Activated naive CD4-positive, alpha-beta T cell treated with anti-CD3 and anti-CD28 coated beads for 36 hours (primary cell): ENCODE data around the gene WNT3. TPM values are rescaled to one million over a fixed set of nuclear protein-coding genes. Genes with fewer than 3 reads are reported as not detected.

Experiments used
- CTCF ChIA-PET: fragments of 350-600 bp; sonication (Branson Sonifier 250); formaldehyde crosslinking; loops from one replicate; lab custom pipeline; 2021; ENCODE audit warnings: antibody characterized with exemption; lab: Charles Lee
- DNase-seq: peaks from one replicate; pipeline ENCODE4 v3.0.0-alpha.2; 2020
- H3K27ac Mint-ChIP-seq: one replicate; pipeline ENCODE4 v1.8.0; 2021; ENCODE audit warnings: mild to moderate bottlenecking, mixed read lengths
- H3K27me3 Mint-ChIP-seq: one replicate; pipeline ENCODE4 v1.8.0; 2021; ENCODE audit warnings: low read depth, mixed read lengths
- H3K36me3 Mint-ChIP-seq: one replicate; pipeline ENCODE4 v1.8.0; 2021; ENCODE audit warnings: low read depth, mixed read lengths
- H3K4me1 Mint-ChIP-seq: one replicate; pipeline ENCODE4 v1.8.0; 2021; ENCODE audit warnings: low read depth, mixed read lengths
- H3K4me3 Mint-ChIP-seq: one replicate; pipeline ENCODE4 v1.8.0; 2021; ENCODE audit warnings: mild to moderate bottlenecking, moderate library complexity, mixed read lengths
- H3K9me3 Mint-ChIP-seq: one replicate; pipeline ENCODE4 v1.8.0; 2021; ENCODE audit warnings: mixed read lengths
- intact Hi-C: fragments of 100-400 bp; cut with micrococcal nuclease; formaldehyde crosslinking; loops from one replicate; pipeline ENCODE4 v1.15.1; 2023
- total RNA-seq, 2 experiments: library from RNA; stranded (reverse); gene quantifications; one replicate each; pipeline ENCODE4 v1.2.3, GENCODE V29; 2021

WNT3 gene
- total RNA-seq, 2 experiments from 2014 or later, result not detected

GRCh38 chr17:46744441-46744840, 74.1 kb downstream of the WNT3 start:
- H3K4me1 Mint-ChIP-seq, result no peaks in the 10 kb centered on the region
- intact Hi-C loops, result no loop called here
- CTCF ChIA-PET, result no interaction called here
- no peaks in the 10 kb centered on the region for H3K36me3 Mint-ChIP-seq
- no peak overlapping the region for H3K27ac Mint-ChIP-seq
- H3K4me3 Mint-ChIP-seq, result no peak overlapping the region
- no peak for DNase-seq
- no peaks in the 10 kb centered on the region for H3K27me3 Mint-ChIP-seq
- no peaks in the 10 kb centered on the region for H3K9me3 Mint-ChIP-seq

- Mint-ChIP-seq H3K36me3 (no peaks in the 10 kb centered on the region), H3K27ac (no peak overlapping the region), H3K4me3 (no peak overlapping the region), H3K27me3 (no peaks in the 10 kb centered on the region), H3K4me1 (no peaks in the 10 kb centered on the region), H3K9me3 (no peaks in the 10 kb centered on the region)
- DNase-seq, result no peak
- intact Hi-C loops, result no loop called here
- CTCF ChIA-PET, result interaction anchor here (0.6 kb wide), 1 partner anchor 1935 kb away, joined by 3 read pairs; no protein-coding TSS in a partner anchor
These were observed 75.8 kb downstream of the WNT3 start for GRCh38 chr17:46742565-46743270.

DNA sequence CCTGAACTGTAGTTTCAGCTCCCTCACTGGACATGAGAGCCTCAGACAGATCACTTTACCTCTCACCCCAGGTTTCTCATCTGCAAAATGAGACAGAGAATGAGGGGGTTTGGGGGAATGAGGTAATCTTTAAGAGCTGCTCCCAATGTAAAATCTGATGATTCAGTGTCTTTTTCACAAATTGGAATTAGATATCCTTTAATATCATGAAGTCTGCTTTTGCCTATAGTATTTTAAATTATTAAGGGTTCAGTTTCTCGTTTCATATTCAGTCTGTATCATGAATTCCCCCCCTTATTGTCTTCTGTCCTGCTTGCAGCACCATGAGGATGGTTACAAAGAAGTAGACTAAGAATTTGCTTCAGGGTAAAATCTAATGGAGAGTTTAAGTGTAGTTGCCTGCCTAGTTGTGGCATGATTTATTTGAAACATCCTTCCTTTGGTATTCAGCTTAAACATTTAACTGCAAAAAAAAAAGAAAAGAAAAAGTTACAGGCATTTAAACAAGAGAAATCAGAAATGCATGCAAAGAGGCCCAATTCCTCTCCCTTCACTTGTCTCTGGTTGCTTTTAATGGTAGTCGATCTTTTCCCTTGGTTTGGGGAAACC, 77.3 kb downstream of the WNT3 start:
- peaks cover 3% of the 10 kb centered on the region for H3K36me3 Mint-ChIP-seq
- CTCF ChIA-PET, result no interaction called here
- H3K9me3 Mint-ChIP-seq, result no peaks in the 10 kb centered on the region
- H3K4me3 Mint-ChIP-seq, result no peak overlapping the region
- DNase-seq, result no peak
- H3K27me3 Mint-ChIP-seq, result no peaks in the 10 kb centered on the region
- H3K4me1 Mint-ChIP-seq, result no peaks in the 10 kb centered on the region
- intact Hi-C loops, result no loop called here
- no peak overlapping the region for H3K27ac Mint-ChIP-seq

DNA sequence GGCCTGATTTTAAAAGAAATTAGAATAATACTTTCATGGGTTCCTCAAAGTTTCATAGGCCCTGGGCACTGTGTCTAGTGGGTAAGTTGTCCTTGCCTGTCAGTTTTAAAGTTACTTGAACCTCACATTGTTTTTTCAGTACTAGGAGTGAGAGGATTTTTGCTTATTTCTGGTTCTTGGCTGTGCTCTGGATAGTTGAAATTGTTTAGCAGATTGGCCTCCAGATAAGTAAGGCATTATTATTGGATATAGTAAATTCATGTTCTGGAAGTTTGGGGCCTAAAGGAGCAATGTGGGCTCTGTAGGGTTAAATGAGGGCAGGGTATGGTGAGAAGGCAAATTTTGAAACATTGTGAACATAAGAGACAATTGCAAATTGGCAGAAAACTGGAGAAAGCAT, 78.5 kb downstream of the WNT3 start:
- DNase-seq, result no peak
- CTCF ChIA-PET, result no interaction called here
- no peaks in the 10 kb centered on the region for H3K4me1 Mint-ChIP-seq
- no peaks in the 10 kb centered on the region for H3K27me3 Mint-ChIP-seq
- intact Hi-C loops, result no loop called here
- H3K4me3 Mint-ChIP-seq, result no peak overlapping the region
- no peak overlapping the region for H3K27ac Mint-ChIP-seq
- H3K36me3 Mint-ChIP-seq, result peaks cover 3% of the 10 kb centered on the region
- no peaks in the 10 kb centered on the region for H3K9me3 Mint-ChIP-seq

DNA sequence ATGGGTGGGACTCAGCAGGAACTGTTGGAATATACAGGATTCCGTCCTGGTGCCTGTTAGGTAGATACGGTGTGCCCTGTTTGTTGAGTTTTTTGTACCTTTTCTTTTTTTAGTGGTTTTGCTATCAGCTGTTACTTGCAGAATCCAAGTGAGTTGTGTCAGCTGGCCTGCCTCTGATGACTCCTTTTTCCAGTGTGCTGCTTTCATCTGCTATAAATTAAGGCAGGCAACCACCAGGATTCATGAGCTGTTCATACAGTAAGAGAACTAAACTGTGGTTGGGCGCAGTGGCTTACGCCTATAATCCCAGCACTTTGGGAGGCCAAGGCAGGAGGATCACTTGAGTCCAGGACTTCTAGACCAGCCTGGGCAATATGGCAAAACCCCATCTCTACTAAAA, 79.9 kb downstream of the WNT3 start:
- no peak overlapping the region for H3K4me3 Mint-ChIP-seq
- CTCF ChIA-PET, result no interaction called here
- DNase-seq, result no peak
- H3K4me1 Mint-ChIP-seq, result peaks cover 3% of the 10 kb centered on the region
- no peaks in the 10 kb centered on the region for H3K27me3 Mint-ChIP-seq
- H3K27ac Mint-ChIP-seq, result no peak overlapping the region
- H3K9me3 Mint-ChIP-seq, result no peaks in the 10 kb centered on the region
- peaks cover 3% of the 10 kb centered on the region for H3K36me3 Mint-ChIP-seq
- intact Hi-C loops, result no loop called here

DNA sequence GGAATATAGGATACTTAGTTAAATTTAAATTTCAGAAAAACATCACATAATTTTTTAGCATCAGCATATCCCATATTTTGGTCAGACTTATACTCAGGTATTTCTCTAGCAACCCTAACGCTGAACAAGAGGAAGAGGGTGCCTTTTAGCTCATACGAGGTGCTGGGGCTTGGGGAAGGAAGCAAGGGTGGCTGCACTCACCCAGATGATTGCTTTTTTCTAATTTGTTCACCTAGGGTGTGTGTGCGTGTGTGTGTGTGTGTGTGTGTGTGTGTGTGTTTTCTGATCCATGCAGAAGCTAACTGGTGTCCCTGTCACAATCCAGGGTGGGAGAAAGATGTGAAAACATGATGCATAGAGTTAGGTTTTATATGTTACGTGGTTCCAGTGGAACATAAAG, 81.2 kb downstream of the WNT3 start:
- peaks cover 3% of the 10 kb centered on the region for H3K36me3 Mint-ChIP-seq
- intact Hi-C loops, result no loop called here
- H3K9me3 Mint-ChIP-seq, result no peaks in the 10 kb centered on the region
- no peaks in the 10 kb centered on the region for H3K27me3 Mint-ChIP-seq
- CTCF ChIA-PET, result no interaction called here
- H3K4me1 Mint-ChIP-seq, result peaks cover 3% of the 10 kb centered on the region
- no peak for DNase-seq
- no peak overlapping the region for H3K27ac Mint-ChIP-seq
- no peak overlapping the region for H3K4me3 Mint-ChIP-seq

GRCh38 chr17:46736100-46736499, 82.4 kb downstream of the WNT3 start:
- CTCF ChIA-PET, result no interaction called here
- no peak for DNase-seq
- Mint-ChIP-seq H3K36me3 (peaks cover 3% of the 10 kb centered on the region), H3K27me3 (no peaks in the 10 kb centered on the region), H3K4me1 (peaks cover 3% of the 10 kb centered on the region), H3K4me3 (no peak overlapping the region), H3K27ac (no peak overlapping the region), H3K9me3 (no peaks in the 10 kb centered on the region)
- intact Hi-C loops, result no loop called here

- no peak for DNase-seq
- Mint-ChIP-seq H3K9me3 (no peaks in the 10 kb centered on the region), H3K36me3 (peaks cover 3% of the 10 kb centered on the region), H3K27me3 (no peaks in the 10 kb centered on the region), H3K27ac (no peak overlapping the region), H3K4me3 (no peak overlapping the region), H3K4me1 (peaks cover 3% of the 10 kb centered on the region)
- intact Hi-C loops, result no loop called here
- CTCF ChIA-PET, result no interaction called here
These were observed 84.5 kb downstream of the WNT3 start for GRCh38 chr17:46733837-46734475.

DNA sequence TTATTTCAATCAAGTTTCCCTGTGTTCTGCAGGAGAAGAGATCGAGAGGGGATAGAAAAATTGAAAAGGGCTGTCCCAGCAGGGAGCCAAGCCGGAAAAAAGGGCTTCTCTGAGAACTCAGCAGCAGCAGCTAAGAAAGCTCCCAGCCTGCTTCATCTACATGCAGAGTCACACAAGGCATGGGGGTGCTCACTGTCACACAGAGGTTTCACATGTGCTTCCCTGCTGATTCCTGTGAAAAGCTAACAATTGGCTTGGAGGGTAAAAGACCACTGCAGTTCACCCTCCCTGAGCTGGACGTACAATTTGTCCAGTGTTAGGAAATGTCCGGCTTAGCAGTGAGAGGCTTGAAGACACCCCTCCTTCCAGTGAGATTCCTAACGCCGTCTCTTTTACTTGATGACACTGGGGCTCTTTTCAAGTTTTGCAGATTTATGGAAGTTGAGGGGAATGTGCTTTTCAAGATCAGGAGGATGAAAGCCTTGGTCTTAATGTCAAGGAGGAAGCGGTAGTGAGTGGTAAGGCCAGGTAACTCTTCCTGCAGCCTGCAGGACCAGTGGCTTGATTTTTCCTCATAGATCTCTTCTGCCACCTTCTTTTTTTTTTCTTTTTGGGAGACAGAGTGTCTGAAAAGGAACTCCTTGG, 85.6 kb downstream of the WNT3 start:
- CTCF ChIA-PET, result interaction anchor here (0.6 kb wide), 1 partner anchor 535 kb away, joined by 3 read pairs; no protein-coding TSS in a partner anchor

DNA sequence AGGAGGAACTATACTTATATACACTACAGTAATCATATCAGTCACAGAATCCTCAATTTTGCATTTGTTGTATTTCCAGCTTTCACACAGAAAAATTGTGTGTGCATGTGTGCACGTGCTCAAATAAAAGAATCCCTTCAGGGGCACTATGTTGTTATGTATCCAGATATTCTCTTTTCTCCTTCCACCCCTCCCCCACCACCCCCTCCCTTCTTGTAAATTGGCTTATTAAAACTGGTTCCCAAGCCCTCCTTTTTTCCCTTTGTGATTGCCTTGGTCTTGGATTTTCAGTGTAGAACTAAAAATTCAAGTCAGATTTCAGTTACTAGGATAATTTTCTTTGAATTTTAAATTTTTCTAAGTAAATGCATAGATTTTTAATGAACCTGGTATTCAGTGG, 86.3 kb downstream of the WNT3 start:
- peaks cover 3% of the 10 kb centered on the region for H3K4me1 Mint-ChIP-seq
- no peak overlapping the region for H3K4me3 Mint-ChIP-seq
- no peak for DNase-seq
- H3K27ac Mint-ChIP-seq, result no peak overlapping the region
- no peaks in the 10 kb centered on the region for H3K36me3 Mint-ChIP-seq
- H3K27me3 Mint-ChIP-seq, result no peaks in the 10 kb centered on the region
- H3K9me3 Mint-ChIP-seq, result no peaks in the 10 kb centered on the region
- CTCF ChIA-PET, result interaction anchor here (0.7 kb wide), 1 partner anchor 324 kb away, joined by 3 read pairs; no protein-coding TSS in a partner anchor
- intact Hi-C loops, result no loop called here

More for the DNA sequence above, 85.6 kb downstream of the WNT3 start:
- peaks cover 3% of the 10 kb centered on the region for H3K4me1 Mint-ChIP-seq
- H3K27ac Mint-ChIP-seq, result no peak overlapping the region
- no peaks in the 10 kb centered on the region for H3K9me3 Mint-ChIP-seq
- H3K27me3 Mint-ChIP-seq, result no peaks in the 10 kb centered on the region
- intact Hi-C loops, result no loop called here
- no peak overlapping the region for H3K4me3 Mint-ChIP-seq
- peaks cover 3% of the 10 kb centered on the region for H3K36me3 Mint-ChIP-seq
- no peak for DNase-seq

GRCh38 chr17:46730679-46731078, 87.8 kb downstream of the WNT3 start:
- H3K9me3 Mint-ChIP-seq, result no peaks in the 10 kb centered on the region
- H3K27me3 Mint-ChIP-seq, result no peaks in the 10 kb centered on the region
- no peaks in the 10 kb centered on the region for H3K36me3 Mint-ChIP-seq
- CTCF ChIA-PET, result no interaction called here
- DNase-seq, result no peak
- H3K4me1 Mint-ChIP-seq, result peaks cover 3% of the 10 kb centered on the region
- intact Hi-C loops, result no loop called here
- H3K27ac Mint-ChIP-seq, result no peak overlapping the region
- no peak overlapping the region for H3K4me3 Mint-ChIP-seq

- DNase-seq, result no peak
- H3K4me1 Mint-ChIP-seq, result peaks cover 3% of the 10 kb centered on the region
- intact Hi-C loops, result no loop called here
These were observed 88.5 kb downstream of the WNT3 start for GRCh38 chr17:46730026-46730425.

More at GRCh38 chr17:46730026-46730425, 88.5 kb downstream of the WNT3 start:
- H3K27ac Mint-ChIP-seq, result no peak overlapping the region
- no peaks in the 10 kb centered on the region for H3K27me3 Mint-ChIP-seq
- H3K36me3 Mint-ChIP-seq, result no peaks in the 10 kb centered on the region
- CTCF ChIA-PET, result no interaction called here
- no peaks in the 10 kb centered on the region for H3K9me3 Mint-ChIP-seq
- no peak overlapping the region for H3K4me3 Mint-ChIP-seq
